GDM1 (cell line): Measurements from ENCODE around the gene SNORC.

Experiments
- DNase-seq: peaks from one replicate; lab custom pipeline; 2025; lab: John Stamatoyannopoulos, UW

Gene SNORC

DNA sequence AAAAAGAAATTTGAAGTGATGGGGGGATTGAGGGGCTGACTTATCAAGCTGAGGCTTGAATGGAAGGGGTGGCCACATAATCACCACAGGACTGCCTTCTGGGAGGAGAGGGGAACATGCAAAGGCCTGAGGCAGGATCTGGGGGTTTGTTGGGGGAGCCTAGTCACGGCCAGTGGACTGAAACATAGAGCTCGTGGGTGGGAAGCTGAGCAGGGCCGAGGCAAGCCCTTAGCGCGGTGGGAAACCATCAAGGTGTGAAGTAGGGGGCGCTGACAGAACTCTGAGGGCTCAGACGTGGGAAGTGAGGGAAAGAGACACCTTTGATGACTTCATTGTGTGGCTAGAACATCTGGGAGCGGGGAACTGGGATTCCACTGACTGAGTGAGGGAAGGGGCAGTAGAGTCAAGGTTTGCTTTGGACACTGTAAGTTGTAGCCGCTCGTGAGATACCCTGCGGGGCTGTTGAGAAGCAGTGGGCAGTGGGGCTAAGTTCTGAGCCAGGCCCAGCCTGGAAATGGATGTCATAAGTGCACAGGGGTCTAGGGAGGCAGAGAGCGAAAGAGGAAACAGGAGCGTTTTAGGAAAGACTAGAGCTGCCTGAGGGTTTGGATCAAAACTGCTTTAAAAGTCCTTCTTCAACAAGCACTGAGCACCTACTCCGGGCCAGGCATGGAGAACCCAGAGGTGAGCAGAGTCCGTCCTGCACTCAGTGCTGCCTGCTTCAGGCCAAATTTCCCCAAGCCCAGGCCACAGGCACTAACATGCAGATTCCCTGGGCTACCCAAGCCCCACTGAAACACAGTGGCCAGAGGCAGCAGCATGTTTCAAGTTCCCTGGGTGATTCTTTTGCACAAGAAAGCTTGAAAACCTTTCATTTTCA is 686 bp upstream of the SNORC start:
- no peak for DNase-seq

DNA sequence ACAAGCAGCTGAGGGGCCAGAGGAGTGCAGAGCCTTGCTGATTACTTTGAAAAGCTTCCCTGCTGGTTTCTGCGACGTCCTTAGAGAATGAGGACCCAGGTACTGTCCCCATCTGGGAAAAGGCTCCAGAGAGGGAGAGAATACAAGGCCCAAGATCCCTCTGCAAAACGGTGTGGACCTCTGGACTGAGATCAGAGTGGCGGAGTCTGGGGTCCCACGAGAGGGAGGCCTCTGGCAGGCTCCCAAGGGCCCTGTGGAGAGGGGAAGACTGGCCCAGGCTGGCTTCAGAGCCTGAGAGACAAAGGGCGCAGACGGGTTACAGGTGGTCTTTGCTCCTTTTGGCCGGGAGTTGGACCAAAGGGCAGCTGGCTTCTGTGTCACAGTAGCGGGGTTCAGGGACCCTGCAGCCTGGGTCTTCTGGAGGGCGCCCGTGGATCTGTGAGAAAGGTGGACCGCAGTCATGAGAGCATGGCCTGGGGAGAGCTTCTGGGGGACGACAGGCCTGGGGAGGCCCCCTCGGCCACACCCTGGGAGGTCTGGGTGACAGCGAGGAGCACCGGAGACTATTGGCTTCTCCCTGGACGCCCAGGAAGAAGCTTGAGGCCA is 805 bp downstream of the SNORC start:
- DNase-seq = no peak

DNA sequence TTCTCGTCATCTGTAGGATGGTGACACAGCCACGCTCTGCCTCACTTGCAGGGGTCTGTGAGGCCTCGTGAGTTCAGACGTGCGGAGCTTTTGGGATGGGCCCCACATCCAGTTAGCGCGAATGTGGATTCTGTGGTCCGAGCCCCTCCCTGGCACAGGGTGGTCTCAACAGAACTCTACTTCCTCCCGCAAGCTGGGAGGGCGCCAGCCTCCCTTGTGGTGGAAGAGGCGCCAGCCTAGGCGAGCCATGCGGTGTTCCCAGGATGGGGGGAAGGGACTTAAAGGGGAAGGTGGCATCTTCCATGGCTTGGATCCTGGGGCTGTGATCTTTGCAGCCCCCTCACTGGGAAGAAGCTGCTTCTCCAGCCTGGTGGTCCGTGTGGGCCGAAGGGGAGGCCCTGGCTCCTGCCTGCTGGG is 1.4 kb downstream of the SNORC start:
- DNase-seq = no peak

DNA sequence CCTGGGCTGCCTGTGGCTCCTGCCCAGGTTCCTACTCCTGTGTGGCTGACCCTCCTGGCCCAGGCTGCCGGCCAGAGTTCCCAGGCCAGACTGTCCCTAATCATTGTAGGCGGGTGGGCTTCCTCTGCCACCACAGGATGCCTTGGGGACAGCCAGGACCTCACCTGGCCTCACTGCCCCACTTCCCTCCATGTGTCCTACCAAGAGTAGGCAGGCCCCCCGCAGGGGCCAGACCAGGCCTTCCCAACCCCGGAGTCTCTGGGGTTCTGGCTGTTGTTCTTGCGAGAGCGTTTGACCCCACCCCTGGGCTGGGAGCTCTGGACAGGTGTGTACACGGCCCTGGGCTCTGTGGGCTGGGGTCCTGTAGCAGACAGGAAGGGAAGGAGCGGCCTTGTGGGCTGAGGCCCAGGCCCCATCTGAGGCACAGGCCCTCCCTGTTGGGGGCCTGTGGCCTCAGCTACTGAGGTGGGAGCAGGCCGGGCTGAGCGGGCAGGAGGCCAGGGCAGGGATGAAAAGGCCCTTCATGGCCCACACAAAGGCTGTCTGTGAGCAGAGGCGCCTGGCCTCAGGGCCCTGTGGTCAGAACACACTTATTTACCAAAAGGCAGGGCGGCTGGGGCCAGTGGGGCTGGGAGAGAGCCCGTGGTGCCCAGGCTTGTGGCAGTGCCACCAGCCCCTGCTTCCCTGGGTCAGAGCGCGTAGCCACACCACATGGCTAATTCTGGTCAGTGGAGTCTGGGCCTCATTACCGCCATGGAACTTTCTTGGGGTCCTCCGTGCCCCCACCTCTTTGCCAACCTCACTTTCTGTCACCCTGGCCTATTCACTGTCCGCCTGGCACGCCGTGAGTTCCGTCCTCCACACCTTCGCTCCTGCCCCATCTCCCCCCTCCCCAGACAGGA is 2.0 kb downstream of the SNORC start:
- no peak for DNase-seq

DNA sequence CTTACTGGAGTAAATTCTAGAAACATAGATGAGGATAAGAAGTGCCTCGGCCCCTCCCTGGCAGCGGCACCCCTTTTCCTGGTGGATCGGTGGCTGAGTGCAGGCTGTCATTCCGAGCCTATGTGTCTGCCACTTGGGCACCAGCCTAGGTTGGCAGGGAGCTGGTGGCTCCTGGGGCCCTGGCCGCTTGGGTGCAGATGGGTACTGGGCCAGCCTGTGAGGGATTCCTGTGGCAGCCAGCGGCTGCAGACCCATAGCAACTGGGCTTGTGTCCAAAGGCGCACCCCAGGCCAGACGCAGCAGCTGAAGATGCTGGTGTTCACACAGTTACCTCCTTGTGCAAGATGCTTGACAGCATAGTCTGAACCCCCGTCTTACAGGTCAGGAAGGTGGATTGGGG is 2.8 kb downstream of the SNORC start:
- no peak for DNase-seq

DNA sequence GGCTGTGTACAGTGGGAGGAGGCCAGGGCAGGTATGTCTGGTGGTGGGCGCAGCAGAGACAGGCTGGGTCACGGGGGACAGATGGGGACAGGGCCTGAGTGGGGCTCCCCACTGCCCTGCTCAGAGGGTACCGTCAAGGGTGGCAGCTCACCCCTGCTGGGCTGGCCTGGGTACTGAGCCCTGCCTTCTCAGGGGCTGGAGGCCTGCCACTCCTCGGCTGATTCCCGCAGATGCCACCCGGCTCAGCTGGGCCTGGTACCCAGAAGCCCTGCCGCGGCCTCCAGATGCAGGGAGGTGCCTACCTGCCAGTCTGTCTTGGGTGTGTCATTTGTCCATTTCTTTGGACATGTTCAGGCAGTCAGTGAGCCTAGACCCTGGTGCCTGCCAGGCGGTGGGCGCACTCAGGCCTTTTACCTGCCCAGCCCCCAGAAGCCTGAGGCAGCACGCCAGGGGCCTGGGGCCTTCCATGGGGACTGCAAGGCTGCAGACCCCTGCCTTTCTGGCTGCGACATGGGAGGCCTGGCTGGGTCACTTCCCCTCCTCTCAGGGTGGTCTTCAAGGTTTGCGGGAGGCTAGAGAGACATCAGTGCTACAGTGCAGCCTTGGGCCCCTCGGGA is 3.3 kb downstream of the SNORC start:
- no peak for DNase-seq

DNA sequence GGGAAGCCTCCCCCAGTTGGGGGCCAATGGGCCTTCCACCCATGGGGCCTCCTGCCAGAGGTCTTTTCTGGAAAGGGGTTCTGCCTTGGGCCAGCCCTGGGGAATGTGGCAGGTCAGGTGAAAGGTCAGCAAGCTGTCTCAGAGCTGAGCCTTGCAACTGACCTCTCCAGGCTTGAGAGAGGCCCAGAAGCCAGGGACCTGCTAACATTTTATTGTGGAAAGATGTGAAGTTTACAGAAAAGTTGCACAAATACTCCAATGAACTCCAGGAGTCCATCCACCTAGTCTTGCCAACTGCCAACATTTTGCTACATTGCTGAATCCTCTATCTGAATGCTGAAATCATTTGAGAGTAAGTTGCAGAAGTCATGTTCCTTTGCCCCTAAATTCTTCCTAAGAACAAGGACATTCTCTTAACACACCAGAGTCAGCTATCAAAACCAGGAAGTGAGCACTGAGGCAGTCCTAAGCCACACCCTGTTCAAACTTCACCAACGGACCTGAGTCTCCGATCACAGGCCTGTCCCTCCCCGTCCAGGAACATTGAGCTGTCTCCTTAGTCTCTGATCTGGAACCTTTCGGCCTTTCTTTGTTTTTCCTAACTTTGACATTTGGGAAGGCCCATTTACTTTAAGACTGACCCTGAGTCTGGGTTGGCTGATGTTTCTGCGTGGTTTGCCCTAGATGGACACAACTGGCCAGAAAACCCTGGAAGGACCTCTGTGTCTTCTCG is 4.0 kb downstream of the SNORC start:
- DNase-seq = no peak

DNA sequence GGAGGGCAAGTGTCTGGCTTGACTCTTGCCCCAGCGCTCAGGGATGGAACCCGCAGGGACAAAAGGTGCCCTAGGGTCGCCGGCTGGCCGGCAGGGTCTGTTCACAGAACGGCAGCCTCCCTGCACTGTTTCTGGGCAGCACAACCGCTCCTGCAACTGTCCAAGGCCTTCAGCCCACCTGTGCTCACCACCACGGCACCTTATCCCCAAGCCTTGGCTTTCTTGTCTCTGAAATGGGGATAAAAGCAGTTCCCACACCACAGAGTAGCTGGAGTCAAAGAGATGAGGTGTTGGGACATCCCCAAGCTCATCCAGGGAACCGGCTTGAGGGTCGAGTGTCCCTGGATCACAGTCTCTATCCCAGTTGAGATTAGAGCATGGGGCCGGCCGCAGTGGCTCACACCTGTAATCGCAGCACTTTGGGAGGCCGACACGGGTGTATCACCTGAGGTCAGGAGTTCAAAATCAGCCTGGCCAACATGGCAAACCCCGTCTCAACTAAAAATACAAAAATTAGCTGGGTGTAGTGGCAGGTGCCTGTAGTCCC is 4.7 kb downstream of the SNORC start:
- DNase-seq = no peak

DNA sequence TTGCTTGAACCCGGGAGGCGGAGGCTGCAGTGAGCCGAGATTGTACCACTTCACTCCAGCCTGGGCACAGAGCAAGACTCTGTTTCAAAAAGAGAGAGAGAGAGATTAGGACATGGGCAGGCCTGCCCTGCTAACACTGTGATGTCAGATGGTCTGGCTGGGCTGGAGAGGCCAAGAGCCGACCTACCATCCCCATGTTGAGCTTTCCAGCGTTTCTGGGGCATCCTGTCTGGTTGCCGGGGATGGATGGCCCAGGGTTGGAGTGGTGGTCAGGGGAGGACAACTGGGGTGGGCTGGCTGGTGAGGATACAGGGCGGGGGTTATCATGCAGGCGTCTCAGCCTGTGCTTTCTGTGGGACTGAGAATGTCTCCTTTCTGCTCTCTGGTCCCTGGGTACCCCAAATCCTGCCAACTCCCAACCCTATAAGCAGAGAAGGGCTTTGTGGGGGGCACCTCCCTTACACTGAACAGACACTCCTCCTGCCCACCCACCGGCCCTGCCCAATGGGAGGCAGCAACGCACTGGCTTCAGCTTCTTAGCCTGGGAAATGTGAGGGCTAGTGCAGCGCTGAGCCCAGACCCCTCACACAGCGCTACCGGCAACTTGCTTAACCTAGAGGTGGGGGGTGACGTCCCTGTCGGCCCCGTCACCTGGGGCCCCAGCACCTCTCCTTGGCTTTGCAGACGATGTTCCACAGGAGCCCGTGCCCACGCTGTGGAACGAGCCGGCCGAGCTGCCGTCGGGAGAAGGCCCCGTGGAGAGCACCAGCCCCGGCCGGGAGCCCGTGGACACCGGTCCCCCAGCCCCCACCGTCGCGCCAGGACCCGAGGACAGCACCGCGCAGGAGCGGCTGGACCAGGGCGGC is 5.4 kb downstream of the SNORC start:
- DNase-seq = no peak

DNA sequence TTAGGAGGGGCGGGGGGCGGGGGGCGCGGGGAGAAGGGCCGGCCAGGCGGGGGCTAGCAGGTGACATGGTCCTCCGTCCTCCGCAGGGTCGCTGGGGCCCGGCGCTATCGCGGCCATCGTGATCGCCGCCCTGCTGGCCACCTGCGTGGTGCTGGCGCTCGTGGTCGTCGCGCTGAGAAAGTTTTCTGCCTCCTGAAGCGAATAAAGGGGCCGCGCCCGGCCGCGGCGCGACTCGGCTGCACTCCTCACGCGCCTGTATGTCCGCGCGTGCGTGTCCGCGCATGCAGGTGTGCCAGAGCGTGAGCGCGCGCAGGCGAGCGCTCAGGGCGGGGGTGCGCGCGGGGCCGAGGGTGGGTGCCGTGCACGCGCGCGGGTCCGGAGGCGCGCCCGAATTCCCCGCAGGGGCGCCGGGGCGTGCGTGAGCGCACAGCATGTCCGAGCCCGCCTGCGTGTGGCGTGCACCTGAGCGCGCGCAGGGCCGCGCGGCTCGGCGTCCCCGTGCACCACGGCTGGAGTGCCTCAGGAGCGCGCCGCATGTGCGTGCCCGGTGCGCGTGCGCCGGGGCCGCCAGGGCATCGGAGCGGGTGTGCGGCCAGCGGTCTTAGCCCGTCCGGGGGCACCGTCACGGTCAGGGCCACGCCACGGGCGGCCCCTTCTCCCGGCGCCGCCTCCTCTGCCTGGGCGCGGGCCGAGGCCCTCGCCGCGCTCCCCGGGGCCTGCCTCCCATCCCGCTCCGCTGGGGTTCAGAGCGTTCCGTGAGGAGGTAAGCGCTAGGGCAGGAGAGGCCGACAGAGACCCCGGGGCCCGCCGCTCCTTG is 6.3 kb downstream of the SNORC start:
- DNase-seq = no peak

DNA sequence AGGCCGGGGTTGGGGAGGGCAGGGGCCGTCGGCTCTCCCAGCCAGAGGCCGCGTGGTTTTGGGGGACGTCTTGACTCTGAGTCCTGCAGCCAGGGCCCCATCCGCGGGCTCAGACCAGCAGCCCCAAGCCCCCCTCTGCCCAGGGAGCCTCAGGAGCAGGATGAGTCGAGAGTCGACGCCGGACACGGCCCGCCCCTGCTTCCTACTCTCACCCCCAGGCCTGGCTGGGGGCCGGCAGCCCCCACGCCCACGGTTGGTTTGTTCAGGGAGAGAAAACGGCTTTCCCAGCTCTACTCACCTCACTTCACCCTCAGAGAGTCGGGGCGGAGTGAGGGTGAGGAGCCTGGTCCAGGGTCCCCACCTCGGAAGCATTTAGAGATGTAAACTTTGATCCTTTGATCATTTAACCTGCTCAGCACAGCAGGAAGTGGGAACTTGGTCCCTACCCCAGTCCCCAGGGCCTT is 6.9 kb downstream of the SNORC start:
- DNase-seq = no peak

DNA sequence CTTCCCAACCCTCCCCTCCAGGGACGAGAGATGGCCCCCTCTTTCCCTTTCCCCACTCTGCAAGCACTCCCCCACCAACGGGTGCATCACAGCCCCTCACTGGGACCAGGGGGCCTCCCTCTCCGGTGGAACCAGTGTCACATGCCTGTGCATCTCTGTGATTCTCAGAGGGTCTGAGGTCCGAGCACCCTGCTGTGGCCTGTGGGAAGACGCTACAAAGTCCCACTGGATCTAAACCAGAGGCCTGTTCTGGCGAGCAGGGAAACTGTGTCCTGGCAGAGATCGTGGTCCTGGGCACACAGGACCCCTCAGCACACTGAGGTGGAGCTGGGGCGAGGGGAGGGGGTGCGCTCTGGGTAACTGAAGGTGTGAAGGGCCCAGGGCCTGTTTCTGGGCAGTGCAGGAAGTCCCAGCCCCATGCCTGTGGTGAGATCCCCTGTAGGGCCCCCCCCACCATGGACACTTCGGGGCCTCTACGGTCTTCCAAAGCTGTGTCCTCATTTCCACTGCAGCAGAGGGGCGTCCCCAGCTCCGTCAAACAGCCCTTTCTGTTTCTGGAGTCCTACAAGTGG is 8.0 kb downstream of the SNORC start:
- no peak for DNase-seq

DNA sequence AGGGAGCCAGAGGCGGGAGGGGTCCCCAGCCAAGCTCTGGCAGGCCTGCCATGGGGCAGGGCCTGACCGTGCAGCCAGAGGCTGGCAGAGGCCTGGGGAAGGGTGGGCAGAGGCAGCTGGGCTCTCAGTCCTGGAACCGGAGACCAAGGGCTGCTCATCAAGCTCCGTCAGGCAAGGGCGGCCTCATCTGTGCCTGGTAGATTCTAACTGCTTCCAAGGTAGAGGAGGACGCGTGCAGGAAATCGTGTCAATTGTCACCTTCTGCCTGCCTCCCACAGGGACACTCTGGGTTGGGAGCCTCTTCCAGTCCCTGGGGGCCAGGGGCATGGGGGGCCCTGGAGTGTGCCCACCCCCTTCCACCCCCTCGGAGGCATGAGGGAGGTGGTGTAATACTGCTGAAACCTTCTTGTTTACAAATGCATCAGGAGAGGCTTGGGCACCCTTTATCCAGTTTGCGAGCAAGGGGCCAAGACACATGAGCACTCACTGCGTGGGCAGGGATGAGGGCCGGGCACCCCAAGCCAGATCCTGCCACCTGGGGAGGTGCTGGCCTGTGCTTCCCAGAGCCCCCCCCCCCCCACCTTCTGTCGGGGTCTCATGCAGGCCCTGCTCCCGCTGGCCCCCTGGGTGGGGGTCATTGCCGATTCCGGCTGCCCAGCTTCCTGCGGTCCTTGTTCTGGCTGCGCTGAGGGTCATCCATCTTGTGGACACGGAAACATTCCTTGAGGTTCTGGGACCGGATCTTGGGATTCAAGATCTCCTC is 9.0 kb downstream of the SNORC start:
- DNase-seq = no peak

DNA sequence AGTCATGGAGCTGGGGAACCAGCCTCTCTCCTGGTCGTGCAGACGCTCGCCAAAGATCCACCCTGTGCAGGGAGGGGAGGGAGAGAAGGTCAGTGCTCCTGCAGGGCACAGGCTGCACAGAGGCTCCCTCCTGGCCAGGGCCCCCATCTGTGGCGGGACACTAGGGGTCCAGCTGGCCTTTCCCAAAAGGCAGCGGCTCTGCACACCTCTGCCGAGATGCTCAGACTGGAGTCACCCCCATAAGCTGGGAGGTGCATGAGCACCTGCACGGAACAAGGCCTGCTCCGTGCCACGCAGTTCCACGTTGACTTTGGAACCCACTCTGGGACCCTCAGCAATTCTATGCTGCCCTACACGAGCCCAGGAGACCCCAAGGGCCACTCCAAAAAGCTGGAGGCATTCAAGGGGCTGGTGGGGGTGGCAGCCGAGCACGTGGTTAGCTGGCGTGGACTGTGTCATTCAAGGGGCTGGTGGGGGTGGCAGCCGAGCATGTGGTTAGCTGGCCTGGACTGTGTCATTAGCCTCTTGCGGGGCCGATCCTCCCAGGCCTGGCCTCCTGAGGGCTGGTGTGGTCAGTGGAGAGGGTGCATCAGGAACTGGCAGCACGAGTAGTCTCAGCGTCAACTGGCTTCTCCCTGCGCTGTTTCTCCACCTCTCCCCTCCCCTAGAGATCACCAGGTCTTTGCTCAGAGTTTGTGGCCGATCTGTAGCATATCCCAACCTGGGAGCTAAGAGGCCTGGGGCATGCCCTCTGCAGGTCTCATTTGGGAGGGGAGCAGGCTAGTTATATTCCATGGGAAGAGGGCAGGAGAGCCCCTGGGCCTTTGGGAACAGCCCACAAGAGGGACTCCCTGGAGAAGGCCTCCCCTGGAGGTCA is 9.8 kb downstream of the SNORC start:
- no peak for DNase-seq

DNA sequence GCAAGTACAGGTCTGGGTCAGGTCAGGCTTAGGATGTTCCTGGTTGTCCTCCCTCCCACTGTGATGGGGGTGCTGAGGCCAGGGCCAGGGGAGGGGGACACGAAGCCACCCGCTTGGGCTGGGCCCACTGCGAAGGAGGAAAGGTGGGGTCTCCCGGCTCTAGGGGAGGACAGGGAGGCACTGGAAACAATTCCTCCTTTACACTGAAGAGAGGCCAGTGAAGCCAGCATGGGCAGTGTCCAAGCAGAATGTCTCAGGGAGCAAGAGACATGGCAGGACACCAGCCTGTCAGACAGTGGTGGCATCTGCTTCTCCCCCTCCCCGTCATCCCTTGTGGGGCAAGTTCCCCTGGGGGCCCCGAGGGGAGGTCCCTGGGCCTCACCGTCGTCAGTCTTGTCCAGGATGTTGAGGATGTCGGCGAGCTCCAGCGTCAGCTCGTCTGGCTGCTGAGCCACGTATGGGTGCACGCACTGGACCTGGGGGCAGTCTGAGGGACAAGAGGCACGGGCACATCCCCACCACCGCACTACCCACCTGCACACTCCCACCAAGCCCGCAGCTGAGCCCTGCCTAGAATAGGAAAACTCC is 10.8 kb downstream of the SNORC start:
- no peak for DNase-seq

DNA sequence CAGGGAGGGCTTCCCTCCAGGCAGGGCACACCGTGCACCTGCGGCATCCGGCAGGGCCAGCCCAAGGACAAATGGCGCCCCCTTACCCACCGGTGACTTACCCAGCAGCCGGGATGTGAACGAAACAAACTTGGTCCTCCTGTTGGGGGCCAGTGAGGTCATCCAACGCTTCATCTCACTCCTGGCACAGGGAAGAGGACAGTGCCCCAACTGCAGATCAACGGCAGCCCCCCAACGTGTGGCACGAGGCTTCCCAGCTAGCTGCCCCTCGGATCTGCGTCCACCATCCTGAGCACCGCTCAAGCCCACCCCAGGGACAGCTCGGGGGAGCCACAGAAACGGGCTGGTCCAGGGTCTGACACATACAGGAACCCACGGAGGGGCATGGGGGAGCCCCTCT is 12.0 kb downstream of the SNORC start:
- no peak for DNase-seq
